Fibroblast of the conjunctiva (primary cell): ENCODE data around the gene CFAP43.

ENCODE experiments used
- DNase-seq: peaks from one replicate; pipeline ENCODE4 v3.0.0-alpha.2; 2010; ENCODE audit warnings: low read depth

Gene CFAP43

GRCh38 chr10:104098358-104098925 lies 133.7 kb downstream of the CFAP43 start:
- no peak for DNase-seq

GRCh38 chr10:104096692-104097091 lies 135.5 kb downstream of the CFAP43 start:
- no peak for DNase-seq

DNA sequence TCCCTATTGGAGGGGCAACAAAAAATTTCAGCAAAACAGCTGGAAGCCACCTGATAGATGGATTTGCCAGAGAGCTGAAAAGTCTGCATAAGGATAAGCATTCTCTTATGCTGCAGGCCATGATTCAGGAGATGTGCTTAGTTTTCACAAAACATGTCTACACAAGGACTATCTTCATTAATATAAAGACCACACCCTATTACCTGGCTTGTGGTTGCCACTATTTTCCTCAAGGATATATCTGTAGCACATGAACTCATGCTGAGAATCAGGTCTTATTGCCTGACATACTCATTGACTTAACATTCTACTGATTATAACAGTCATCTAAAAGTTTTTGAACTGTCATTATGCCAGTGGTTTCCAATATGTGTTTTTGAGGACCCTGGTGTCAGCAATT lies 139.4 kb downstream of the CFAP43 start:
- DNase-seq = no peak

DNA sequence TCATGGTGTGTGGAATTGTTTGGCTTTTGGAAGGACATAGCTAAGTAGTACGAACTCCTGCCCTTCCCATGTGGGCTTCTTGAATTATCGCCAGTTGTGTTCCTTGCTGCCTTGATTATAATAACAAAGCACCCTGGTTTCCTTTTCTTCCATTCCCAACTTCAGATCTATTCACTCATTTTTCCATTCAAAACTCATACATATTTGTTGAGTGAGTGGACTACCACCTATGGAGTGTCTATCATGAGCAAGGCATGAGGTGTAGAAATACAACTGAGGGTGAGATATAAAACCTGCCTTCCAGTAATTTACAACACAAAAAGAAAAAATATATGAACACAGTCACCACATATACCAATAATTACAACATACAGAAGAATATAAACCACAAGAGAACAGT lies 141.6 kb downstream of the CFAP43 start:
- DNase-seq = no peak

GRCh38 chr10:104089621-104090020 lies 142.5 kb downstream of the CFAP43 start:
- DNase-seq = no peak

GRCh38 chr10:104088239-104088638 lies 143.9 kb downstream of the CFAP43 start:
- DNase-seq = no peak

DNA sequence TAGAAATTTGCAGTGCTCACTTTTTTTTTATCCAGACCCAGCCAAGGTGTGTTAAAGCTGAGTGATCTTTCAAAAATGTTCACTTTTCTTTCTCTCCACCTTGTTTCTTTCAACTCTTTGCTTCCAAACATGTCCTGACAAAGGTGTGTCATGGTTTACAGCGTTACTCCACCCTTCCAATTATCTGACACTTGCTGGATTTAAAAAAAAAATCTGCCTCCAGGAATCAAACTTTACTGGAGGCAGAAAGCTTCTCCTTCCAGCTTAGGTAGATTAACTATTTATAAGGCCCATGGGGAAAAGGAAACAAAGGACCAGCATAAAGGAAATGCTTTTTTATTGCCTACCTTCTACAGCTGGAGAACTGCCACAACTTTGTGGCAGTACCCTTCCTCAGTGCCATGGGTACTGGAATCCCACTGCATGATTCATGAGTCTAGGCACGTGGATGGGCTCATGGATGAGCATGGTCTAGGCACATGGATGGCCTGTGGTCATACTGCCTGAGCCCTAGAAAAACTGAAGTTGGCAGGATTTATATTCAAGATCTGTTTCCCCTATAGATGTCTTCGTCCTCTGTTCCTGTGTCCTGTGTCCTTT lies 146.3 kb downstream of the CFAP43 start, which contains the start of gene COL17A1:
TSS of gene COL17A1 (minus strand) at position 80 of the 600 bp plus-strand sequence. CDS start 5,207 bp downstream, outside the sequence.
- no peak for DNase-seq

DNA sequence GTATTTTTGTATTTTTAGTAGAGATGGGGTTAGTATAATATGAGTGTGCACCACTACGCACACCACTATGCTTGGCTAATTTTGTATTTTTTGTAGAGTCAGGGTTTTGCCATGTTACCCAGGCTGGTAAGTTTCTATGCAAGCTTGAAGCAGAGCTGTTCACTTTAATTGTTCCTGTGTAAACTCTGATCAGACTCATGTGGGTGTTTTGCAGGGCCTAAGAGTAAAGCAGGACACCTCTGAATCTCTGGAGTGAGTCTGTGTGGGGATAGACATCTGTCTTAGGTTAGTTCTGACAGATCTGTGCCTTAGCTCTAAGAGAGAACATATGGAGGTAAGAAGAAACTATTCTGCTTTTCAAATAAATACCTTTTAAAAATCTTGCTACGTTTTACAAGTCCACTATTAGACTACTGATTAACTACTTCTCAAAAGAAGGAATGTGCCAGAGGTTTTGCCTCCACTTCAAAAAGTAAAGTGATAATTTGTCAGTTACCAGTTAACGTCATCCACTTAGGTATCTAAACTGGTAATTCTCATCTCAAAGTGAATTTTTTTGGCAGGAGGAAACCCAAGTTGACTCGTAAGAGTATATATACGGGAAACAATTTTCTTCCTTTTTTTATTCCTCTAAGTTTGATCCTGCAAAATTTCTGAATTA lies 147.6 kb downstream of the CFAP43 start:
- DNase-seq = no peak

DNA sequence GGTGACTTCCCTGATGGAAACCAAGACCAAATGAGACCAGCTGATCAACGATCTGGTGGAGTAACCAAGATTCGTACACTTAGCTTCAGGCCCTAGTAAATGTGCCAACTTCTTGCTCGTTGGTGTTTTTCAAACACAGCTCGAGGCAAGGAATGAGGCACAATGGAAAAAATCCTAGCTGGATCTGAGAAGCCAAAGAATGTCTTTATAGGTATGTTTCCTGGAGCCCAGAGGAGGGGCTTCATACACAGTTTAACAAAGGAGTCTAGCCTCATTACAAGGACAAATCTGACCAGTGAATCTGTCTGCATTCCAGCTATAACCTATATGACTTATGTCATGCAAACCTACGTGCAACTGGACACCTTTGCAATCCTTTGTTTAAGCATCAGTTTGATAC lies 150.2 kb downstream of the CFAP43 start:
- DNase-seq = no peak

GRCh38 chr10:104080762-104081161 lies 151.4 kb downstream of the CFAP43 start:
- no peak for DNase-seq
